IPS DF 4.7 (cell line): ENCODE measurements around the gene STIMATE.

Source experiments
- DNase-seq: peaks from one replicate; pipeline ENCODE4 v3.0.0-alpha.2; 2013; ENCODE audit warnings: low spot score; ENCODE audit errors: extremely low read depth

The STIMATE gene

DNA sequence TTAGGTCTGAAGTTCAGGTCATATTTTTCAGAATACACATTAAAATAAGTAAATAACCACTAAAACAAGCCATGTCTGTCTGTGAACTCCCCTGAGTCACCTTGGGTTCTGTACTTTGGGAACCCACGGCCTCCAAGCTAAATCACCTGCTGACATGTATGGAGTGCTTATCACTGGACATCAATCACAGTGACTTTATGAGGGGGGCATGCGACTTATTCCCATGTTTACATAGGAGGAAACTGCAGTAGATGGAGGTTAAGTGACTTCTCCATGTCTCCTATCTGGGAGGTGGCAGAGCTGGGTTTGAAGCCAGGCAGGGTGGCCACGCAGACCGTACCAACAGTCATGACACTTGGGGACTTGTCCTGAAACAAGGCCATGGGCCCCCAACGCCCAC, 75.0 kb downstream of the STIMATE start:
- no peak for DNase-seq

DNA sequence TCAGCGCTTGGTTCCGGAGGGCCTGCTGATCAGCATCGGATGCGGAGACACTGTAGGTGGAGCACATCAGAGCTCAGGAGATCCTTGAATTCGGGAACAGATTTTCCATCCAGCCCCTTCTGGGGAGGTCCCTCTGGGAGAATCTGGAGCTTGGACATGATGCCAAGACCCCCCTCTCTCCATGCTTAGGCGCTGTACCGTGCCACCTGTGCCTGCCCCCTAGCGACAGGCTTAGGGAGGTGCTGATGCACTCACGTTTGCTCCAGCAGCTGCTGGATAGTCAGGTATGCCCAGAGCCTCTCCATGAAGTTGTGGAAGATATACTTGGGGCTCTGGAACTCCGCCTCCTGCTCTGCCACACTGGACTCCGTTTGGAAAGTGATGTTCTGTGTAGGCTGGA, 76.6 kb downstream of the STIMATE start:
- DNase-seq: no peak

DNA sequence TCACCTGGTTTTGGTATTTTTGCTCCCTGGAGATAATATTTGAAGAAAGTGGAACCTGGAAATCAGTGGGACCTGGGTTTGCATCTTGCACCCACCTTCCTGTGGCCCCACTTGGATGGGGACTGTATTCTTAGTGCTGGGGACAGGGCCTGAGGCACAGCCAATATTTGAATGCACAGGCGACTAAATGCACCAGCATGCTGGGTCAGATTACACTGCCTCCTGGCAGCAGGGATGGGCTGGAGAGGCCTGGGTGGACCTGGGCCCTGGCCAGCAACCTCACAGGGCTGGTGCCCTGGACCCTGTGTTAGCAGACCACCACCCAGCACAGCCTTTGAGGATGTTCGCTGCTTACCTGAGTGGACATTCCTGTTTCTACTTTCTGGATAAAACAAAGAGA, 77.4 kb downstream of the STIMATE start:
- no peak for DNase-seq

- no peak for DNase-seq
These were observed 79.5 kb downstream of the STIMATE start for GRCh38 chr3:52817860-52818259.

GRCh38 chr3:52817221-52817620, 80.1 kb downstream of the STIMATE start:
- DNase-seq: no peak

DNA sequence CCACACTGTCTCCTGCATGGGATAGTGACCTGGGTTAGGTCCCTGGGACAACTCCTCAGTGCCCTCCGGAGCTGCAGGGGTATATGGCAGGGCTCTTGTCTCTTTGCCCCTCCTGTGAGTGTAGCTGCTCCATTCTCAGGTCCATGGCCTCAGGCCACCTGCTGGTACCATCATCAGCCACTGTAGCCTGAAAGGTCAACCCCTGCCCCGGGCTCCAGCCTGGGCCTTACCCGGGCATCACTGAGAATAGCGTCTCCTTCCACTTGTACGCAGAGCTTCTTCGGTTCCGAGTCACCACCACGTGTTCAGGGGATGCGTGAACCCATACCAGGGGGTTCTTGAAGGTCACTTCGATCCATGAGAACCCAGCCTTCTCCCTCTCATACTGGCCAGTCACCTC, 80.7 kb downstream of the STIMATE start:
- DNase-seq: no peak

DNA sequence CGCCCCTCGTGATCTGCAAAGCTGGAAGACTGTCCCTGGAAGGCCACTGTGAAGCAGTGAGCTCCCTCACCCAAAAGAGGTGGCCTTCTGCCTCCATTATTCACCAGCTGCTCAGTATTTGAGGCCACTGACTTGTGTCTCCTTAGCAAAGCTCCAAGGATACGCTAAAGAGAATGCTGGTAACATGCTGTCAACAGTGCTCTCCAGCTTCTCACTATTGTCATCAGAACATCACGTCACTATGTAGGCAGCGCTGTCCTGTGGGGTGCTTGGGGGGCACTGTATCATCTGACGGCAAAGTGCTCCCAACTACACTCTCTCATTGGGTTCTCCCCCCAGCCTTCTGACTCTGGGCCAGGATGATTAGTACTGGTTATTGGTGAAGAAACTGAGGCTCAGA, 81.1 kb downstream of the STIMATE start:
- no peak for DNase-seq

- DNase-seq: no peak
These were observed 83.5 kb downstream of the STIMATE start for GRCh38 chr3:52813810-52814209.

GRCh38 chr3:52811452-52812011, 85.8 kb downstream of the STIMATE start:
- no peak for DNase-seq

DNA sequence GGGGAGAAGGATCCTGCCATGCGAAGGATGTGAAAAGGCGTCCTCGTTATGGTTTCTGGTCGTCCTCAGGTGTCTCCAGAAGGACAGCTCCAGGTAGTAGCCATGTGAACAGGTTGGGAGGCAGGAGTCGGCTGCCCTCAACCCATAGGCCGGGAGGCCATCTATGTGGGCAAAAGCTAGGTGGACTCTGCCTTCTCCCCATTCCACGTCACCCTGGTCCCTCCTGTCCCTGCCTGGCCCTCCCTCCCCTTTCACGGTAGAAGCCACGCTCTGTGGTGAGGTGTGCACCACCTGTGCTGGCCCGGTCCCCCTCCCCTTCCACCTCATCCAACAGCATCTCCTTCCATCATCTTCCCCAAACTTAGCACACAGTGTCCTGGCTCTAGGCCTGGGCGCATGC, 86.4 kb downstream of the STIMATE start:
- no peak for DNase-seq

GRCh38 chr3:52809662-52810377, 87.5 kb downstream of the STIMATE start:
- DNase-seq: no peak

- DNase-seq: no peak
These were observed 88.2 kb downstream of the STIMATE start for GRCh38 chr3:52809149-52809548.

DNA sequence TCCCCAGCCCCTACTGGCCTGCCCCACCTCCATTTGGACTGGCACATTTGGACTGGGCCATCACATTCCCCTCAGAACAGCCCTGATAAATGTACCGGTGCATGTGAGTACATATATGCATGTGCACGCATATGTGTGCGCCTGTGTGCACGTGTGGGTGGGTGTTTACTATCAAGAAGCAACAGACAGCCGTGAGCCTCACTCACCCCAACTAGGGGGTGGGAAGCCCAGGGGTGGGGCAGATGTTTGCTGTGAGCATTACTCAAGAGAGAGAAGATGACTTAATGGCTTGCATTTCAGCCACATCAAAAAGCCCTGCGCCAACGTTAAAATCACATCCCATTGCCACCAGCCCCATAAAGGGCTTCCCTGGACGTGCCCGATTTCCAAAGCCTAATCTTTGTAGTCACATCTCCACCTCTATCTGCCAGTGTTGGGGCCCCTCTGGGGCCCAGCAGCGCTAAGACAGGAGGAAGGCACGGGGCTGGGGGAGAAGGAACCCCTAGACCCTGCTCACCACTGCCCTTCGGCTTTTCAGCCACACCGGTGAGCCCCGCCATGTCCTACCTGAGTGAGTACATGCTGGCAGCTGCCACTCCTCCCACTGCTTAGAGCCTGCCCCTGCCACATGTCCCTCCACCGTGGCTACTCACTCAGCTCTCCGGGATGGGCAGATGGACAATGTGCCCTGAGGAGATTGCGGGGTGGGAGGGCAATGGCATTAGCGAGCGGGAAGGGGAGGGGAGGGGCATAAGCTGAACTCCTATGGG, 91.9 kb downstream of the STIMATE start:
- DNase-seq: no peak

- no peak for DNase-seq
These were observed 95.5 kb downstream of the STIMATE start for GRCh38 chr3:52801839-52802238.

GRCh38 chr3:52800079-52800478, 97.3 kb downstream of the STIMATE start:
- DNase-seq: no peak

- DNase-seq: no peak
These were observed 98.3 kb downstream of the STIMATE start for GRCh38 chr3:52798978-52799476.

- DNase-seq: no peak
These were observed 98.9 kb downstream of the STIMATE start for GRCh38 chr3:52798376-52798977.

DNA sequence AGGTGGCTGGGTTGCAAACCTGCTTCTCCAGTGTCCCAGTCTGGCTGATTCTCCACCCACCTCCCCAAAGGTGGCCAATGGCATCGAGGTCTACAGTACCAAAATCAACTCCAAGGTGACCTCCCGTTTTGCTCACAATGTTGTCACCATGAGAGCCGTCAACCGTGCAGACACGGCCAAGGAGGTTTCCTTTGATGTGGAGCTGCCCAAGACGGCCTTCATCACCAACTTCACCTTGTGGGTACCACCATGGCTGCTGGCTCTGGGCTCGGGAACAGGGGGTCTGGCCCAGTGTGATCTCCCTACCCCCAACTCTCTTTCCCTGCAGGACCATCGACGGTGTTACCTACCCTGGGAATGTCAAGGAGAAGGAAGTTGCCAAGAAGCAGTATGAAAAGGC, 100.9 kb downstream of the STIMATE start:
- DNase-seq: no peak

DNA sequence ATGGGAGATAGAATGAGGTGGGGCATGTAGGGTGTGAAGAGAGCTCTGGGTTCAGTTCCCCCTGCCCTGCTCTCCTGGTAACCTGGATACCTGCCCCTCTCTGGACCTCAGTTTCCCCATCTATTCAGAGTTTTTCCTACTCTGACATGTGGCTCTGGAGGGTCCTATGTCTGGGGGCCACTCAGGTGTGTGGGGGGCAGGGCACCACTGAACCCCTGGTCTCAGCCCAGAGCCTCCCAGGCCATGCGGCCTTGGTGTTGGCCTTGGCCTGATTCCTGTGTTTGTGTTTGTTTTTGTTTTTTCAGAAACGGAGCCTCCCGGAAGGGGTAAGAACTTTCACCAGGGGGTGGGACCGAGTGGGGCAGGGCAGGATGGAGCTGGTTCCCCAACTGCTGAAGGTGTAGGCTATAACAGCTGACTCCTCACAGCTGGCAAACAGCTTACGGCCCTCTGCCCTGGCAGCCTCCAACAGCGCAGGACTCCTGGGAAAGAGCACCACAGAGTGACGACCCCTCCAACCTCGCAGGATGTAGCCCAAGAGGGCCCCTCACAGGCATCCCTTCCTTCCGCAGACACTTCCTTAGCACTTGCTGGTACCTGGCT, 101.9 kb downstream of the STIMATE start:
- DNase-seq: no peak

DNA sequence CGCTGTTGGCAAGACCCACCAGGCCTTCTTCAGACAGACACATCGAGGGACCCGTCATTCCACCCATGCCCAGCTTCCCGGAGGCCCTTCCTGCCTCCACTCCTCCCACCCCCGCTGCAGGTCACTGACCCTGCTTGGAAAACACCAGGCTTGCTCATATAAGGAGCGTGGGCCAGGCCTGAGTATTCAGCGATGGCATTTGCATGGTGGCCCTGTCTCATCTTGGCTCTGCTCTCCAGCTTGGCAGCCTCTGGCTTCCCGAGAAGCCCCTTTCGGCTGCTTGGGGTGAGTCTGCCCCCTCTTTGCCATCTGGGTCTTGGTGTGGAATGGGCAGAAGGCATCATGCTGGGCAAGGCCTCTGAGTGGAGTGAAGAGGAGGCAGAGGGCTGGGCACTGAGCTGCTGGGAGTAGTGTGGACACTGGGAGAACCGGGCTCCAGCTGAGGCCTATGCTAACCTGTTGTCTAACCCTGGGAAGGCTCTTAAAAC, 102.7 kb downstream of the STIMATE start, which contains the start of gene ITIH3:
Gene ITIH3, plus strand, starts transcription at position 185 of the 488 bp plus-strand sequence. Its CDS starts 8 bp downstream, at position 193.
- no peak for DNase-seq
